ENCODE results near the gene DPEP2NB. TPM values are rescaled to one million over a fixed set of nuclear protein-coding genes. Genes with fewer than 3 reads are reported as not detected.

The DPEP2NB gene
- total and polyA plus RNA-seq, 10 of the 15 experiments (the other 5 are each of a cell fraction or from before 2014, with no cell fraction given): not detected

- TF ChIP-seq ZBTB40 (IDR thresholded peaks at IDR 0.05; ENCODE audit: borderline replicate concordance): no peak
- TF ChIP-seq CEBPB (IDR thresholded peaks at IDR 0.05; ENCODE audit: borderline replicate concordance in 1 of 2, low read depth in 2 of 2, low read length in 2 of 2): no peak
Measured at GRCh38 chr16:67967183-67967957, 48.3 kb downstream of the DPEP2NB start (continued).

GRCh38 chr16:67966549-67967182 lies 49.0 kb downstream of the DPEP2NB start:
- POLR2A ChIA-PET: interaction anchor here (0.6 to 2.8 kb wide), 6 partner anchors 12 to 56 kb away, joined by 3 to 16 read pairs (median 3); partner anchors contain the start of gene PSMB10
- FAIRE-seq: no peak
- in situ Hi-C loops (cut with MboI): no loop called here

More at GRCh38 chr16:67966549-67967182, 49.0 kb downstream of the DPEP2NB start:
- peak; percentile 30 for TF ChIP-seq POLR2A (IDR thresholded peaks at IDR 0.05; ENCODE audit: low read depth, low read length)
- TF ChIP-seq SPI1 (IDR thresholded peaks at IDR 0.05; ENCODE audit: borderline replicate concordance, insufficient read depth, low read depth, low read length): peak; percentile 39; the same call in 1 of the 2 replicates
- no peak for TF ChIP-seq PKNOX1 (IDR thresholded peaks at IDR 0.05)
- peak overlapping the region; percentile 96; the same call in 1 of the 2 replicates for H3K4me3 ChIP-seq
- peak overlapping the region; percentile 34; the same call in 1 of the 2 replicates for H3K27ac ChIP-seq (ENCODE audit: control insufficient read depth, insufficient read depth)
- ChIA-PET CTCF (interaction anchor here (0.5 to 3.7 kb wide), 10 partner anchors 27 to 1010 kb away, joined by 3 to 22 read pairs (median 4); no protein-coding TSS in a partner anchor), SMC1A (ENCODE audit: uncharacterized antibody, unreplicated experiment) (interaction anchor here (0.6 to 2.8 kb wide), 5 partner anchors 18 to 63 kb away, joined by 3 to 10 read pairs (median 3); partner anchors contain the start of genes DDX28 and DUS2), RAD21 (ENCODE audit: unreplicated experiment) (interaction anchor here (0.8 to 2.4 kb wide), 7 partner anchors 18 to 74 kb away, joined by 3 to 9 read pairs (median 4); no protein-coding TSS in a partner anchor)
- H3K9ac ChIP-seq (ENCODE audit: control insufficient read depth, insufficient read depth, low read length): peak overlapping the region; percentile 89
- no TSS peak for BruUV-seq (replicated peaks)
- no peaks in the 10 kb centered on the region for H4K20me1 ChIP-seq (ENCODE audit: control insufficient read depth, insufficient read depth)
- no peaks in the 10 kb centered on the region for H3K27me3 ChIP-seq (replicated peaks in 1 of 2; ENCODE audit: control insufficient read depth in 2 of 2, insufficient read depth in 2 of 2, low read length in 1 of 2)
- peaks cover 2 to 3% of the 10 kb centered on the region in 2 experiments; a peak in 2 of 4 replicates for H3K36me3 ChIP-seq (ENCODE audit: control insufficient read depth in 2 of 2, insufficient read depth in 2 of 2, low read length in 1 of 2)
- DNase-seq (ENCODE audit: low read depth, low spot score) (no peak), ATAC-seq (peak; percentile 11)
- peaks cover 21% of the 10 kb centered on the region for H3K4me1 ChIP-seq (ENCODE audit: control insufficient read depth, insufficient read depth, low read length)
- WGBS (ENCODE audit: insufficient coverage, insufficient replicate concordance, low lambda C conversion rate, missing lambda C conversion rate): 75% methylated on average over 3 of the region's 3 CpGs
- H3K9me3 ChIP-seq (replicated peaks; ENCODE audit: control insufficient read depth, insufficient read depth, low read length): no peaks in the 10 kb centered on the region
- no peak overlapping the region for H2AFZ ChIP-seq (ENCODE audit: control insufficient read depth, low read depth, low read length)
- peaks cover 20% of the 10 kb centered on the region for H3K79me2 ChIP-seq (ENCODE audit: control insufficient read depth, insufficient read depth, low read length)
- H3K4me2 ChIP-seq (ENCODE audit: control insufficient read depth, insufficient read depth): peak overlapping the region; percentile 76
- intact Hi-C loops (cut with micrococcal nuclease; ENCODE audit: unreplicated experiment): no loop called here

Measured in GM12878 (cell line).